Measurements from ENCODE around the gene KCNN4. TPM values are rescaled to one million over a fixed set of nuclear protein-coding genes. Genes with fewer than 3 reads are reported as not detected.
"Not testable (repeated sequence)": the region's sequence is repeated elsewhere in the genome, so short reads cannot be mapped to it uniquely, and the experiment has no call there.

KCNN4 gene
- total RNA-seq (100 to 1,000 TPM in 1 of 2 experiments, 10 to 100 TPM in 1; 92.9 to 103 TPM), polyA plus RNA-seq (10 to 100 TPM in 2 of 3 donors, 1 to 10 TPM in 1; 7.6 to 28.6 (median 11.7) TPM), total RNA-seq (19.1 to 131 (median 61.3) reads per million in 6 experiments)

DNA sequence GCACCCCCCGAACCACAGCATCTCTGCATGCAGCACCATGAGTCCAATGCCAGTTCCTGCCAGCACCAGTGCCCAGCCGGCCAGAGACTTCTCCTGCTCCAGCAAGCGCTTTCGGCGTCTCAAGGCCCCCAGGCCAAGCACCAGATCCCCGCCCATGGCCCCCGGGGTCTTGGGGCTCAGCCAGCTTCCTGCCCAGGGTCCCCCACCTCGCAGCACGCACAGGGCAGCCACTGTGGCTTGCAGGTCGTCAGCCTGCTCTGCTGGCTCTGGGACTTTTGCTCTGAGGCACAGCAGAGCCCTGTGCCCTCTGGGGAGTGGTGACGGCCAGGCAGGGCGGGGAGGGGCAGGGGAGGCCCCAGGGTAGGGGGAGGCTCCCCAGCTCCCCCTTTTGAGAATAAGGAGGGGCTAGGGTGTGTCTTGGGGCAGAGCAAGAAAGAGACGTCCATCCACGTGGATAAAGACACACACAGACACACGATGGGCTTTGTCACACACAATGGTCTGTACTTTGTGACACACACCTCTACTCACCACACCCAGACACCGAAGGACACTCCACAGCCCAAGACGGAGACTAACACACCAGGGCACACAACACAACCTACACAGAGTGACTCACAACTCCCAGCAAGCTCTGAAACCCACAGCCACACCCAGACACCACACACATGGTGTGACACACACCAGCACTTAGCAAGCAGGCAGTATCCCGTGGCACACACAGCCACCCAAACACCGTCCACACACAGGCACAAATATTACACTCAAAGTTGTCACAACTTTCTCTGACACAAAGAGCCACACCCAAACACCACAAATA, at the start of gene KCNN4:
Gene KCNN4 (minus strand): TSS at position 268 of the 820 bp plus-strand sequence. CDS start 112 bp downstream, at position 156.
- DNase-seq (peak in 8 of 10 donors; percentile 36 to 81 (median 52)), ATAC-seq (peak; percentile 49 to 63)
- POLR2A ChIA-PET = interaction anchor here (1.0 to 8.6 kb wide), 6 partner anchors 9 to 36 kb away, joined by 3 to 70 read pairs (median 8); partner anchors contain the start of gene SMG9
- Mint-ChIP-seq H3K27ac (peak within 1 kb of the TSS; percentile 91 to 99 (median 96)), H3K36me3 (peaks cover 0 to 2% (median 0%) of the 10 kb centered on the region in 3 donors), H3K4me3 (peak within 1 kb of the TSS; percentile 77 to 96 (median 87)), H3K4me1 (peaks cover 49 to 82% (median 81%) of the 10 kb centered on the region in 4 donors), H3K9me3 (no peaks in the 10 kb centered on the region), H3K27me3 (peaks cover 0 to 14% (median 3%) of the 10 kb centered on the region in 5 donors)

GRCh38 chr19:43826787-43827754, 46.3 kb upstream of the KCNN4 start, which contains the start of gene ZNF283:
Gene ZNF283 (plus strand): TSS chr19:43827321. CDS start chr19:43833505, 6,184 bp downstream.
- ATAC-seq (peak; percentile 92 to 96), DNase-seq (peak; percentile 65 to 91 (median 80))
- Mint-ChIP-seq H3K27me3 (peaks cover 0 to 16% (median 0%) of the 10 kb centered on the region in 5 donors), H3K36me3 (peaks cover 11 to 33% (median 33%) of the 10 kb centered on the region in 3 donors), H3K9me3 (peaks cover 0 to 12% (median 4%) of the 10 kb centered on the region in 9 donors), H3K27ac (peak within 1 kb of the TSS; percentile 67 to 89 (median 82)), H3K4me3 (peak within 1 kb of the TSS; percentile 83 to 94 (median 91)), H3K4me1 (peaks cover 12 to 21% (median 19%) of the 10 kb centered on the region in 4 donors)
- POLR2A ChIA-PET = interaction anchor here (0.5 to 1.4 kb wide), 6 partner anchors 10 to 338 kb away, joined by 3 to 5 read pairs (median 3); partner anchors contain the start of genes ZNF226 and ZNF45

GRCh38 chr19:43824572-43824971, 43.8 kb upstream of the KCNN4 start:
- H3K27ac Mint-ChIP-seq = not testable (repeated sequence)

GRCh38 chr19:43823856-43824255, 43.1 kb upstream of the KCNN4 start:
- DNase-seq, H3K27ac Mint-ChIP-seq, ATAC-seq, H3K9me3 Mint-ChIP-seq, POLR2A ChIA-PET: not testable (repeated sequence)
- peaks cover 20 to 30% (median 29%) of the 10 kb centered on the region in 4 donors for H3K4me1 Mint-ChIP-seq
- peaks cover 3 to 11% (median 5%) of the 10 kb centered on the region in 3 donors for H3K36me3 Mint-ChIP-seq
- peaks cover 4 to 40% (median 20%) of the 10 kb centered on the region in 5 donors for H3K27me3 Mint-ChIP-seq
- H3K4me3 Mint-ChIP-seq = peak overlapping the region in 1 of 10 donors; percentile 24

More at GRCh38 chr19:43824572-43824971, 43.8 kb upstream of the KCNN4 start:
- H3K27me3 Mint-ChIP-seq = peaks cover 4 to 35% (median 15%) of the 10 kb centered on the region in 5 donors
- POLR2A ChIA-PET, H3K9me3 Mint-ChIP-seq, ATAC-seq, DNase-seq, H3K4me3 Mint-ChIP-seq: not testable (repeated sequence)
- H3K36me3 Mint-ChIP-seq = peaks cover 5 to 14% (median 10%) of the 10 kb centered on the region in 3 donors
- peaks cover 20 to 30% (median 29%) of the 10 kb centered on the region in 4 donors for H3K4me1 Mint-ChIP-seq

GRCh38 chr19:43820884-43821215, 40.1 kb upstream of the KCNN4 start:
- peak overlapping the region in 4 of 10 donors; percentile 43 to 81 (median 70) for H3K27ac Mint-ChIP-seq
- peak overlapping the region; percentile 82 to 96 (median 90) for H3K4me3 Mint-ChIP-seq
- H3K4me1 Mint-ChIP-seq = peaks cover 8 to 11% (median 9%) of the 10 kb centered on the region in 4 donors
- H3K9me3 Mint-ChIP-seq = peaks cover 0 to 5% (median 0%) of the 10 kb centered on the region in 9 donors
- peaks cover 5 to 45% (median 30%) of the 10 kb centered on the region in 5 donors for H3K27me3 Mint-ChIP-seq
- ATAC-seq = peak in 1 of 2 donors; percentile 23
- no peak for DNase-seq
- H3K36me3 Mint-ChIP-seq = peaks cover 2 to 8% (median 3%) of the 10 kb centered on the region in 3 donors
- POLR2A ChIA-PET = no interaction called here

GRCh38 chr19:43820098-43820883, 39.5 kb upstream of the KCNN4 start:
- Mint-ChIP-seq H3K9me3 (peaks cover 0 to 5% (median 0%) of the 10 kb centered on the region in 9 donors), H3K4me1 (peaks cover 8 to 11% (median 9%) of the 10 kb centered on the region in 4 donors), H3K27ac (peak overlapping the region; percentile 30 to 89 (median 64)), H3K4me3 (peak overlapping the region; percentile 82 to 96 (median 90)), H3K36me3 (peaks cover 2 to 8% (median 3%) of the 10 kb centered on the region in 3 donors), H3K27me3 (peaks cover 5 to 46% (median 30%) of the 10 kb centered on the region in 5 donors)
- ATAC-seq (peak; percentile 68 to 84), DNase-seq (peak in 1 of 10 donors; percentile 19)
- POLR2A ChIA-PET = no interaction called here

DNA sequence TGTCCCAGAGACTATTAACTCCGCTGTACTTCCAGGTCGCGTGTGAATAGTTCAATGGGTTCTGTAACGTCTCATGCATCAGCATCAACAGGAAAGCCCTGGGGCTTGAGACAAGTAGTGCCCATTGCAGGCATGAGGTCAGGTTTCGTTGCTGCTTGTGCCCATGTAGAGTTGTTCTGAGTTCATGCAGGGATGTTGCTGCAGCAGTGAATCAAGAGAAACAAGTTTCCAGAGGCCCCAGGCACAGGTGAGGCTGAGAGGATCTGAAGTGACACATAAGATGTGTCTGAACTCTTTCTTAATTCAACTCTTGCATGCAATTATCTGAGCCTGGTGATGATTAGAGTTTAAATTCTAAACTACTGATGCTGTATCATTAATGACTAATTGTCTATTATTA, 37.7 kb upstream of the KCNN4 start:
- peaks cover 8 to 11% (median 9%) of the 10 kb centered on the region in 4 donors for H3K4me1 Mint-ChIP-seq
- no peak overlapping the region for H3K27ac Mint-ChIP-seq
- ATAC-seq (no peak), DNase-seq (no peak)
- peaks cover 0 to 5% (median 0%) of the 10 kb centered on the region in 9 donors for H3K9me3 Mint-ChIP-seq
- peaks cover 2 to 8% (median 3%) of the 10 kb centered on the region in 3 donors for H3K36me3 Mint-ChIP-seq
- H3K4me3 Mint-ChIP-seq = no peak overlapping the region
- peaks cover 5 to 34% (median 33%) of the 10 kb centered on the region in 5 donors for H3K27me3 Mint-ChIP-seq
- POLR2A ChIA-PET = no interaction called here

DNA sequence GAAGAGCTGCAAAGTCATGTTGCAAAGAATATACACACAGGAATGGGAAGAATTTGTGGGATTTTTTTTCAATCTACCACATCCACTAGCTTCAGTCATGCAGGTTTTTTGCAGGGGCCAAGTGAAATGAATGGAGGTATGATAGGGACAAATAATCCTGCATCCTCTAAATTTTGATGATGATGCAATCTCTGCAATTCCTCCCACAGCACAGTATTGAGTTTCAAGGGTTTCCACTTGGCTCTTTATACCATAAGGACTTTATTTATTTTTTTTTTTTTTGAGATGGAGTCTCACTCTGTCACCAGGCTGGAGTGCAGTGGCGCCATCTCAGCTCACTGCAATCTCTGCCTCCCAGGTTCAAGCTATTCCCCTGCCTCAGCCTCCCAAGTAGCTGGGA, 36.7 kb upstream of the KCNN4 start:
- H3K36me3 Mint-ChIP-seq, H3K9me3 Mint-ChIP-seq, ATAC-seq, H3K4me3 Mint-ChIP-seq, DNase-seq, H3K27ac Mint-ChIP-seq: not testable (repeated sequence)
- H3K27me3 Mint-ChIP-seq = peaks cover 5 to 44% (median 32%) of the 10 kb centered on the region in 5 donors
- peaks cover 8 to 11% (median 9%) of the 10 kb centered on the region in 4 donors for H3K4me1 Mint-ChIP-seq
- POLR2A ChIA-PET = interaction anchor here (1.5 kb wide), 1 partner anchor 10 kb away, joined by 3 read pairs; the partner anchor contains the start of gene ZNF283

DNA sequence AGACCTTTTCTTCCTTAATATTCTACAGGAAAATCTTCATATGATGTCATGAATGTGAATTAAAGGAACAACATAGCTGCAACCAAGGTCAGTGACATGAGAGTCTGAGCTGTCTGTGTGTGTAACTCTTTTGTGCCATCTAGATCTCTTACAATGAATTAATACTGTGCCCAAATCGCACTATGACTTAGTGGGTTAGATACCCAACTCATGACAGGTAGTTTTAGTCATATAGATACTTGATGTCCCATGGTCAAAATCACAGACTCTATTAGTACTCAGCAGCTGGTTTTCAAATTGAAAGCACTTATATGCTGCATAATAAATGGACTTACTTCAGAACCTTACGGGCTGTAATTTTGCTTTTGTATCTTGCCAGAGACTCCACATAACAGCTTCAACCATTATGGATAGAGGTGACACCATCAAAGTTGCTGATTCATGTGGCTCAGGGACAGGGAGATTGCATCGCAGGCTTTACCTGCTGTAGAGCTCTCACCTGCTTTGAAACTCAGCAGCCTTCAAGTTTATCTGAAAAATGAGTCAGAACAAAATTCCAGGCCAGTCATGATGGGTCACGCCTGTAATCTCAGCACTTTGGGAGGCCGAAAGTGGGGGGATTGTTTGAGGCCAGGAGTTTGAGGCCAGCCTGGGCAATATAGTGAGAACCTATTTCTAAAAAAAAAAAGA, 34.0 kb upstream of the KCNN4 start:
- ATAC-seq (no peak), DNase-seq (no peak)
- H3K4me3 Mint-ChIP-seq = no peak overlapping the region
- H3K36me3 Mint-ChIP-seq = peaks cover 0 to 3% (median 3%) of the 10 kb centered on the region in 3 donors
- POLR2A ChIA-PET = no interaction called here
- no peak overlapping the region for H3K27ac Mint-ChIP-seq
- peaks cover 0 to 3% (median 0%) of the 10 kb centered on the region in 9 donors for H3K9me3 Mint-ChIP-seq
- peaks cover 0 to 2% (median 0%) of the 10 kb centered on the region in 4 donors for H3K4me1 Mint-ChIP-seq
- peaks cover 6 to 50% (median 28%) of the 10 kb centered on the region in 5 donors for H3K27me3 Mint-ChIP-seq

DNA sequence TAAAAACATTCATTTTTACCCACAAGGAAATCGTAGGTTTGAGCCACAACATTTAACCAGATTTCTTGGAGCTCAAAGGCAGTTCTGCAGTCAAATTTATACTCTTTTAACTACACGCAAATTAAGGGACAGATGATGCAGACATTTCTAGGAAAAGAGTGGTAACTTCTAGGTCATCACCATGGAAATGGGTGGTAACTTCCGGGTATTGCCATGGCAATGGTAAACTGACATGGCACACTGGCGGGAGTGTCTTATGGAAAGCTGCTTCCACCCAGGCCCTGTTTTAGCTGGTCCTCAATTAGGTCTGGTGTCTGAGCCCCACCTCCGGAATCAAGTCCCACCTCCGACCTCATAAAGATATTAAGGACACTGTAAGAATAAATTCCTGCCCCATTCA, 31.9 kb upstream of the KCNN4 start:
- no peak overlapping the region for H3K27ac Mint-ChIP-seq
- peaks cover 9 to 38% (median 17%) of the 10 kb centered on the region in 5 donors for H3K27me3 Mint-ChIP-seq
- DNase-seq (no peak), ATAC-seq (no peak)
- no peaks in the 10 kb centered on the region for H3K9me3 Mint-ChIP-seq
- H3K4me3 Mint-ChIP-seq = no peak overlapping the region
- POLR2A ChIA-PET = no interaction called here
- no peaks in the 10 kb centered on the region for H3K4me1 Mint-ChIP-seq
- H3K36me3 Mint-ChIP-seq = peaks cover 0 to 3% (median 0%) of the 10 kb centered on the region in 3 donors
